Keratinocyte (primary cell): ENCODE results near the gene ZNF493. TPM values are rescaled to one million over a fixed set of nuclear protein-coding genes. Genes with fewer than 3 reads are reported as not detected.
A peak's percentile ranks its signal among the peaks of the same experiment; 100 is the strongest.

Source experiments
- DNase-seq: peaks from one replicate; pipeline ENCODE4 v3.0.0-alpha.2; 2011; ENCODE audit warnings: low read depth, missing footprints, low spot score
- FAIRE-seq: peaks from 2 replicates; lab custom pipeline; 2011; peaks lifted over from hg19 to GRCh38; lab: Jason Lieb, UNC
- H2AFZ ChIP-seq: 2 replicates; pipeline ENCODE4 v1.6.0; 2012; ENCODE audit warnings: low read length, control low read depth, inconsistent platforms; ENCODE audit not compliant: control insufficient read depth
- H3K27ac ChIP-seq: 2 replicates; pipeline ENCODE4 v1.5.1; 2011; ENCODE audit warnings: low read length; ENCODE audit not compliant: control insufficient read depth, insufficient read depth
- H3K27me3 ChIP-seq: 3 replicates; pipeline ENCODE4 v1.6.0; 2011; ENCODE audit warnings: low read length; ENCODE audit not compliant: control insufficient read depth, insufficient read depth; ENCODE audit errors: extremely low read depth
- H3K36me3 ChIP-seq, 2 experiments: 2 replicates in 1 of 2; 3 replicates in 1 of 2; pipeline ENCODE4 v1.5.1; 2011; ENCODE audit warnings: low read length in 2 of 2, mild to moderate bottlenecking in 1 of 2; ENCODE audit not compliant: control insufficient read depth in 2 of 2, insufficient read depth in 2 of 2; ENCODE audit errors: extremely low read depth in 1 of 2
- H3K4me1 ChIP-seq: 3 replicates; pipeline ENCODE4 v1.5.1; 2011; ENCODE audit warnings: low read length; ENCODE audit not compliant: control insufficient read depth, insufficient read depth; ENCODE audit errors: extremely low read depth
- H3K4me2 ChIP-seq: 3 replicates; pipeline ENCODE4 v1.6.0; 2011; ENCODE audit warnings: low read depth, low read length; ENCODE audit not compliant: control insufficient read depth, insufficient read depth; ENCODE audit errors: extremely low read depth
- H3K4me3 ChIP-seq, 3 experiments: fragments of 200-600 bp in 1 of 3; sonication (generic) in 1 of 3; 2 replicates in 2 of 3; 3 replicates in 1 of 3; pipeline ENCODE4 v1.5.1; 2011 to 2016; ENCODE audit warnings: low read length in 3 of 3, mild to moderate bottlenecking in 3 of 3, control low read depth in 2 of 3, inconsistent platforms in 1 of 3, low read depth in 1 of 3, mixed read lengths in 1 of 3, mixed run types in 1 of 3, moderate library complexity in 1 of 3; ENCODE audit not compliant: control insufficient read depth in 2 of 3, insufficient read depth in 2 of 3; ENCODE audit errors: extremely low read depth in 1 of 3
- H3K79me2 ChIP-seq: 2 replicates; pipeline ENCODE4 v1.6.0; 2012; ENCODE audit warnings: low read length; ENCODE audit not compliant: control insufficient read depth, insufficient read depth
- H3K9ac ChIP-seq: 3 replicates; pipeline ENCODE4 v1.6.0; 2011; ENCODE audit warnings: low read length; ENCODE audit not compliant: control insufficient read depth, insufficient read depth; ENCODE audit errors: extremely low read depth
- H3K9me1 ChIP-seq: 3 replicates; pipeline ENCODE4 v1.6.0; 2011; ENCODE audit warnings: low read length; ENCODE audit not compliant: control insufficient read depth, insufficient read depth; ENCODE audit errors: extremely low read depth
- H3K9me3 ChIP-seq: 2 replicates; pipeline ENCODE4 v1.5.1; 2012; ENCODE audit warnings: low read depth, low read length; ENCODE audit not compliant: control insufficient read depth
- H4K20me1 ChIP-seq: 3 replicates; pipeline ENCODE4 v1.6.0; 2011; ENCODE audit warnings: low read length; ENCODE audit not compliant: control insufficient read depth, insufficient read depth; ENCODE audit errors: extremely low read depth
- CTCF ChIP-seq, 3 experiments: IDR thresholded peaks in 1 of 3; conservative IDR thresholded peaks in 1 of 3; optimal IDR thresholded peaks in 1 of 3; 2 replicates in 2 of 3; 3 replicates in 1 of 3; pipeline versions ENCODE3 to v1.5.1; 2011; ENCODE audit warnings: low read length in 3 of 3, mild to moderate bottlenecking in 3 of 3, moderate library complexity in 2 of 3, control low read depth in 1 of 3, inconsistent platforms in 1 of 3; ENCODE audit not compliant: insufficient read depth in 2 of 3; ENCODE audit errors: extremely low read depth in 1 of 3
- EZH2 ChIP-seq: IDR thresholded peaks from one replicate; pipeline ENCODE4 v1.6.1; 2012; ENCODE audit warnings: inconsistent platforms, mild to moderate bottlenecking, low read length, moderate library complexity
- dilution Hi-C: fragments of 300-500 bp; cut with MboI; formaldehyde crosslinking; loops from one replicate; pipeline ENCODE4 v1.7.0; 2020; ENCODE audit warnings: low sequenced_read_pairs; ENCODE audit not compliant: extremely low pct_ligation_motif_present
- polyA minus RNA-seq, 3 experiments: library from RNA; depleted of rRNA, polyadenylated mRNA; stranded (reverse); fragments of >200 nt; gene quantifications; 1 replicate in 1 of 3; 2 replicates in 1 of 3; 3 replicates in 1 of 3; pipeline ENCODE4 v1.2.3, GENCODE V29; 2011
- polyA plus RNA-seq, 5 experiments: library from polyadenylated mRNA; depleted of rRNA in 3 of 5; stranded (reverse) in 3 of 5; stranded (forward) in 1 of 5; unstranded in 1 of 5; fragments of >200 nt; gene quantifications; 1 replicate in 1 of 5; 2 replicates in 3 of 5; 3 replicates in 1 of 5; pipeline versions ENCODE4 v1.2.1 to v1.2.3, GENCODE V29; 2011 to 2012; ENCODE audit warnings: missing spikeins in 2 of 5, low read depth in 1 of 5, low replicate concordance in 1 of 5

ZNF493 gene
- polyA plus RNA-seq (2.5 to 3.8 TPM (median 3.8 TPM) in 3 replicates), polyA minus RNA-seq (0.23 to 15.1 TPM (median 14.7 TPM) in 3 replicates)
- polyA plus RNA-seq (2011; ENCODE audit: low read depth), result 3.4 TPM
- polyA plus RNA-seq (2011; cell fraction: cytosol; rRNA removed), result 0.97 and 1.5 TPM in 2 replicates
- 13.3 and 14.2 TPM in 2 replicates for polyA plus RNA-seq (2011; cell fraction: nucleus; rRNA removed)
- polyA plus RNA-seq (2012; ENCODE audit: low replicate concordance), result 1.4 and 4.5 TPM in 2 replicates
- 0.58 TPM for polyA minus RNA-seq (2011; cell fraction: cytosol; rRNA and poly(A)+ RNA removed)
- polyA minus RNA-seq (2011; cell fraction: nucleus; rRNA and poly(A)+ RNA removed), result 20.9 and 25.6 TPM in 2 replicates

DNA sequence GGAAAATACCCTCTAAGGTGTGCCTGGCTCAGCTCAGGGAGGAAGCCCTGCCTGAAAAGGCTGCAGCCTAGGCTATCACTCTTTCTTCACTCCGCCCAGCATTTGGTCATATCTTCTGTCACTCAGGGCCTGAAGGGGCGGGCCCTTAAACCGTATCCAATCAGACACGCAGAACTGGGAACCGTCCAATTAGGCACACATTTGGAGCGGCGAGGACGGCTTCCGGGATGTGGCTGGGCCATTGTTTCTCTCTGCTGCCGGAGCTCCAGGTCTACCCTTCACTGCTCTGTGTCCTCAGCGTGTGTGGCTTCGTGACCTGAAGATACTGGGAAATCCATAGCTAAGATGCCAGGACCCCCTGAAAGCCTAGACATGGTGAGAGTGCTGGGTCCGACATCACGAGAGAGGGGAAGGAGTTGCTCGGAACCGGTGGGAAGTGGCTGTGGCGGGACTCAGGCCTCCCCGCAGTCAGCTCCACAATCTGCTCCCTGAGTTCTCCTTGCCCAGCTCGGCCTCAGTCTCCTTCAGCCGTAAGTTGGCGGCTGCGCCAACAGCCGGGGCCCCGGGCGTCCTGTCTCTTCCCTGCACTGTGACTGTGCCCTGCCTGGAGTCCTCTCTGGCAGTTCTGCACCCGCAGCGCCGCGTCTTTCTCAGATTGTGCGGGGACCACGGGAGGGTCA, at the start of gene ZNF493:
Gene ZNF493 (plus strand): TSS at position 241 of the 680 bp plus-strand sequence. CDS start 105 bp downstream, at position 346.
- Histone ChIP-seq H3K9me3 (no peaks in the 10 kb centered on the region), H3K4me2 (peak within 1 kb of the TSS; percentile 65), H3K27me3 (no peaks in the 10 kb centered on the region), H3K27ac (peak within 1 kb of the TSS; percentile 66), H3K36me3 (no peaks in the 10 kb centered on the region), H3K9me1 (no peaks in the 10 kb centered on the region), H3K4me3 (peak within 1 kb of the TSS; percentile 91 to 95 (median 92)), H3K9ac (peak within 1 kb of the TSS; percentile 89), H3K4me1 (no peaks in the 10 kb centered on the region), H3K79me2 (peaks cover 15% of the 10 kb centered on the region), H2AFZ (peak within 1 kb of the TSS; percentile 100), H4K20me1 (no peaks in the 10 kb centered on the region)
- peak; percentile 96 for FAIRE-seq
- dilution Hi-C loops, result no loop called here
- DNase-seq, result peak; percentile 60
- TF ChIP-seq EZH2 (no peak), CTCF (optimal IDR thresholded peaks at IDR 0.05 in 1 of 3, IDR thresholded peaks at IDR 0.05 in 1 of 3, conservative IDR thresholded peaks at IDR 0.05 in 1 of 3; ENCODE audit: extremely low read depth in 1 of 3, insufficient read depth in 2 of 3, low read length in 3 of 3) (no peak)

DNA sequence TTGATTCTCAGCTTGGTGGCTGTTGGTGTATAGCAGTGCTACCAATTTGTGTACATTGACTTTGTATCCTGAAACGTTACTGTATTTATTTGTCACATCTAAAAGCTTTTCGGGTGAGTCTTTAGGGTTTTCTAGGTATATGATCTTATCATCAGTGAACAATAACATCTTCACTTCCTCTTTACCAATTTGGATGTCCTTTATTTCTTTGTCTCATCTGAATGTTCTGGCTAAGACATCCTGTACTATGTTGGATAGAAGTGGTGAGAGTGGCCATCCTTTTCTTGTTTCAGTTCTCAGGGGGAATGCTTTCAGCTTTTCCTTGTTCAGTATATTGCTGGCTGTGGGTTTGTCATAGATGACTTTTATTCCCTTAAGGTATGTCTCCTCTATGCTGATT, 44.1 kb upstream of the ZNF493 start:
- no peaks in the 10 kb centered on the region for H3K36me3 ChIP-seq

More for the DNA sequence above, 44.1 kb upstream of the ZNF493 start:
- Histone ChIP-seq H4K20me1 (no peaks in the 10 kb centered on the region), H3K9ac (no peak overlapping the region), H3K79me2 (no peaks in the 10 kb centered on the region), H3K27ac (no peak overlapping the region), H3K9me3 (no peaks in the 10 kb centered on the region), H3K4me3 (no peak overlapping the region), H3K4me1 (no peaks in the 10 kb centered on the region), H3K4me2 (no peak overlapping the region), H2AFZ (no peak overlapping the region), H3K9me1 (no peaks in the 10 kb centered on the region), H3K27me3 (no peaks in the 10 kb centered on the region)
- TF ChIP-seq EZH2 (no peak), CTCF (optimal IDR thresholded peaks at IDR 0.05 in 1 of 3, IDR thresholded peaks at IDR 0.05 in 1 of 3, conservative IDR thresholded peaks at IDR 0.05 in 1 of 3; ENCODE audit: extremely low read depth in 1 of 3, insufficient read depth in 2 of 3, low read length in 3 of 3) (no peak)
- dilution Hi-C loops, result no loop called here
- no peak for FAIRE-seq
- no peak for DNase-seq
